Sigmoid colon (tissue), 7 donors: ENCODE measurements around the gene LGMN. TPM values are rescaled to one million over a fixed set of nuclear protein-coding genes. Genes with fewer than 3 reads are reported as not detected.

Experiments used
- DNase-seq: peaks from one replicate; pipeline ENCODE4 v3.0.0-alpha.2; 2019
- H3K27ac ChIP-seq, 4 donors: fragments of 200-600 bp; sonication (generic); one replicate each; pipeline ENCODE4 v1.5.1; 2016 to 2019; ENCODE audit warnings: mild to moderate bottlenecking in 1 of 4
- H3K27me3 ChIP-seq, 3 donors: fragments of 200-600 bp; sonication (generic); one replicate each; pipeline ENCODE4 v1.5.1; 2019; ENCODE audit warnings: mild to moderate bottlenecking in 1 of 3
- H3K36me3 ChIP-seq, 4 donors: fragments of 200-600 bp; sonication (generic); one replicate each; pipeline ENCODE4 v1.5.1; 2016 to 2019
- H3K4me1 ChIP-seq, 4 donors: fragments of 200-600 bp; sonication (generic); one replicate each; pipeline ENCODE4 v1.5.1; 2017 to 2019
- H3K4me3 ChIP-seq, 4 donors: fragments of 200-600 bp; sonication (generic); one replicate each; pipeline ENCODE4 v1.5.1; 2017 to 2019; ENCODE audit warnings: mild to moderate bottlenecking in 2 of 4, moderate library complexity in 1 of 4
- H3K9me3 ChIP-seq, 4 donors: fragments of 200-600 bp in 3 of 4; sonication (generic) in 3 of 4; one replicate each; pipeline versions ENCODE4 v1.5.1 to v1.6.1; 2013 to 2019
- CTCF ChIP-seq, 4 experiments: fragments of 450-650 bp in 3 of 4; fragments of 200-600 bp in 1 of 4; IDR thresholded peaks; one replicate each; pipeline ENCODE4 v1.5.1; 2016 to 2019; ENCODE audit warnings: antibody characterized with exemption in 4 of 4, mild to moderate bottlenecking in 3 of 4, moderate library complexity in 2 of 4
- EP300 ChIP-seq, 4 donors: sonication (generic); formaldehyde crosslinking; IDR thresholded peaks; one replicate each; pipeline ENCODE4 v1.6.1; 2017; ENCODE audit warnings: antibody characterized with exemption in 4 of 4
- POLR2A ChIP-seq, 2 donors: fragments of 450-650 bp; IDR thresholded peaks; one replicate each; pipeline ENCODE4 v1.6.1; 2016; ENCODE audit warnings: antibody characterized with exemption in 2 of 2, mild to moderate bottlenecking in 2 of 2, moderate library complexity in 2 of 2
- POLR2AphosphoS5 ChIP-seq, 4 donors: sonication (generic); formaldehyde crosslinking; IDR thresholded peaks; one replicate each; pipeline ENCODE4 v1.6.1; 2017; ENCODE audit warnings: antibody characterized with exemption in 4 of 4
- WGBS, 2 donors: extraction: QIAGEN DNeasy Blood & Tissue Kit; methylation state at CpG; one replicate each; pipeline ENCODE4 v1.1.7; 2013; 5-methylcytosine and 5-hydroxymethylcytosine counted together
- intact Hi-C: fragments of 100-400 bp; cut with DNase I; formaldehyde crosslinking; loops from one replicate; pipeline ENCODE4 v1.15.1; 2023
- polyA plus RNA-seq, 3 donors: library from polyadenylated mRNA; stranded (reverse); fragments of 200-250 nt; gene quantifications; one replicate each; pipeline ENCODE4 v1.2.3, GENCODE V29; 2013
- total RNA-seq, 4 donors: library from RNA; depleted of rRNA; stranded (reverse); fragments of >200 nt; gene quantifications; one replicate each; pipeline ENCODE4 v1.1.0, GENCODE V29; 2016
- donor health status: healthy with polysubstance abuse.
- donor health status: Bipolar disorder and iron deficiency.
- donor health status: healthy.

Gene LGMN
- total and polyA plus RNA-seq, 7 donors = 35.4 to 361 (median 74.1) TPM

GRCh38 chr14:92728759-92729364 lies 19.6 kb downstream of the LGMN start:
- no peak for DNase-seq
- Histone ChIP-seq H3K9me3 (no peaks in the 10 kb centered on the region), H3K36me3 (peaks cover 0 to 29% (median 18%) of the 10 kb centered on the region in 4 donors), H3K4me1 (peaks cover 0 to 50% (median 32%) of the 10 kb centered on the region in 4 donors), H3K4me3 (no peak overlapping the region), H3K27ac (no peak overlapping the region), H3K27me3 (no peaks in the 10 kb centered on the region)
- intact Hi-C loops = no loop called here
- 57 to 66% methylated on average over 8 of the region's 8 CpGs for WGBS, 2 donors
- TF ChIP-seq POLR2AphosphoS5 (IDR thresholded peaks at IDR 0.05) (no peak), POLR2A (IDR thresholded peaks at IDR 0.05) (no peak), CTCF (IDR thresholded peaks at IDR 0.05) (no peak), EP300 (IDR thresholded peaks at IDR 0.05) (no peak)

DNA sequence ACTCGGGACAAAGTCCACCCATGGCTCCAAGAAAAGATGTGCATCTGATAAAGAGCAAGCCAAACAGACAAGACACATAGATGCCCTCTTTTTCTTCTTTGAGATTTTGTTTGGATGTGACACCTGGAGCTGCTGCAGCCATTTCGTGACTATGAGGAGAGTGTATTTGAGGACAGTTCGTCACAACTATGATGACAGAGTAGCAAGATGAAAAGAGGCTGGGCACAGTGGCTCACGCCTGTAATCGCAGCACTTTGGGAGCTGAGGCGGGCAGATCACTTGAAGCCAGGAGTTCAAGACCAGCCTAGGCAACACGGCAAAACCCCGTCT lies 21.5 kb downstream of the LGMN start:
- Histone ChIP-seq H3K27me3 (no peaks in the 10 kb centered on the region), H3K27ac (peak overlapping the region; percentile 64 to 85 (median 78)), H3K36me3 (peaks cover 0 to 18% (median 11%) of the 10 kb centered on the region in 4 donors), H3K9me3 (no peaks in the 10 kb centered on the region), H3K4me1 (peaks cover 0 to 70% (median 48%) of the 10 kb centered on the region in 4 donors), H3K4me3 (no peak overlapping the region)
- TF ChIP-seq EP300 (IDR thresholded peaks at IDR 0.05) = no peak
- no peak for TF ChIP-seq POLR2AphosphoS5 (IDR thresholded peaks at IDR 0.05)
- no peak for TF ChIP-seq CTCF (IDR thresholded peaks at IDR 0.05)
- TF ChIP-seq POLR2A (IDR thresholded peaks at IDR 0.05) = no peak
- DNase-seq = no peak
- WGBS, 2 donors = 83 to 84% methylated on average over 8 of the region's 8 CpGs
- intact Hi-C loops = no loop called here

DNA sequence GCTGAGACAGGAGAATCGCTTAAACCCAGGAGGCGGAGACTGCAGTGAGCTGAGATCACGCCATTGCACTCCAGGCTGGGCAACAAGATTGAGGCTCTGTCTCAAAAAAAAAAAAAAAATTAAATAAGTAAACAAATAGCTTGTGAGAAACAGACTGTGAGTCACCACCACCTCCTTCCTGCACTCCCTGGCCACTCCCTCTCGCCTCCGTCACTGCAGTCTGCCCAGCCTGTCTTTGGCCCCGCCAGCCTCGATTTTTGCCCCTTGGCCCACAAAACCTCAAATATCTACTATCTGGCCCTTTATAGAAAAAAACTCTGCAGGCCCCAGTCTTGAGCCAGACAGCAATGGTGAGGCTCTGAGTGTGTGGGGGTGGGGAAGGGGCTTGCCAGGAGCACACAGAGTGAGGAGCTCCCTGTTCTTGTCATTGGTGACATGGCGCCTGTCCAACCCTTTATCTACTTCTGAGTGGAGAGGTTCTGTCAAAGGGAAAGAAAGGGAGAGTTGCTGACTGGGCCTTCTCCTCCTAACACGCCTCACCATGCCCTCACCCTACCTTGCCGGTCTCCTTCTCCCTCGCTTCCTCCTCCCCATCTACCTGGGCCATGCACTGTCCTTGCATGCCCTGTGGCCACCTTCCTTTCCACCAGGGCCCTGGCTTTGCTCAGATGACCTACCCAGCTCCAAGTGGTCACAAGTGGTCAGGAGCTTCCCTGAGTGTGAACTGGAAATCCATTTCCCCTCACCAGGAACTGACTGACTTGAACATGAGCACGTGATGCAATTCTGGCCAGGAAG lies 22.1 kb downstream of the LGMN start:
- H3K4me1 ChIP-seq = peaks cover 0 to 75% (median 48%) of the 10 kb centered on the region in 4 donors
- peak overlapping the region; percentile 64 to 85 (median 78) for H3K27ac ChIP-seq
- peak; percentile 83 for DNase-seq
- H3K36me3 ChIP-seq = peaks cover 0 to 12% (median 6%) of the 10 kb centered on the region in 4 donors
- no peaks in the 10 kb centered on the region for H3K27me3 ChIP-seq
- no peaks in the 10 kb centered on the region for H3K9me3 ChIP-seq
- TF ChIP-seq CTCF (IDR thresholded peaks at IDR 0.05) = no peak
- TF ChIP-seq POLR2AphosphoS5 (IDR thresholded peaks at IDR 0.05) = peak in 1 of 4 donors; percentile 22
- intact Hi-C loops = no loop called here
- WGBS, 2 donors = 31 to 72% methylated on average over 12 of the region's 12 CpGs
- no peak overlapping the region for H3K4me3 ChIP-seq

DNA sequence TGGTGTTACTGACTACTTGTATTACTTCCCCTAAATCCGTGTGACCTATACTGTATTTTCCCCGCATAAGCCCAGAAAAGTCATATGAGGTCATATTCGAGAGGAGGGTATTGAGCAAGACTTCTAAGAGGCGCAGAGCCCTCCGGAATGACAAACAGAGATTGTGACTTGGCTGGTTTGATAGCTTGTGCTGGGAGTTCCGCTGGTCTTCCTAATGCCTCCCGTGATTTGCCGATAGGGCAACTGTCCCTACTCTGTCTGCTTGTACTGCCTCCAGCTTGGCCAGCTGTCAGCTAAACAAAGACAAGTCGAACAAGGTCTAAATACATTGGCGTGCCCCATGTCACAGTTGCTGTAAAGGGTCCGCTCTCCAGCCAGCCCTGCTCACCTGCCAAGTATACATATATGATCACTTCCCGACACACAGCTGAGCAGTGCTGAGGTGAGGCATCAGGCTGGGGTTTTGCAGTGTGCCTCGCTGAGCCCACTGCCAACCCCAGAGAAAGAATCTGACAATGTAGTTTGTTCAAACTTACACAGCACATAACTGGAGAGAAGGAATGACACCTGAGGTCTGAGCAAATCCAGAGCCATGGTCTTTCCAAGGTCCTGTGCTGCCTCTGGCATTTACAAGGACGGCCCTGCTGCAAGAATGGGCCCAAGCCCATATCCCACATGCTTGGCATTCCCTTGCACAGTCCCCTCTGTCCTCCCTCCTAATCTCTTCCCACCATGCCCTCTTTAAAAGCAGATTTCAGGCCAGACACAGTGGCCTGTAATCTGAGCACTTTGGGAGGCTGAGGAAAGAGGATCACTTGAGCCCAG lies 23.7 kb downstream of the LGMN start:
- Histone ChIP-seq H3K27ac (peak overlapping the region in 3 of 4 donors; percentile 71 to 85 (median 84)), H3K4me3 (no peak overlapping the region), H3K36me3 (no peaks in the 10 kb centered on the region), H3K4me1 (peaks cover 0 to 91% (median 62%) of the 10 kb centered on the region in 4 donors), H3K9me3 (no peaks in the 10 kb centered on the region), H3K27me3 (no peaks in the 10 kb centered on the region)
- DNase-seq = no peak
- 59 to 89% methylated on average over 14 of the region's 14 CpGs for WGBS, 2 donors
- TF ChIP-seq POLR2A (IDR thresholded peaks at IDR 0.05) (no peak), EP300 (IDR thresholded peaks at IDR 0.05) (peak in 3 of 4 donors; percentile 19 to 77 (median 36)), POLR2AphosphoS5 (IDR thresholded peaks at IDR 0.05) (peak in 3 of 4 donors; percentile 50 to 71 (median 69))
- intact Hi-C loops = no loop called here
